ENCODE results near the gene PCDHA12. TPM values are rescaled to one million over a fixed set of nuclear protein-coding genes. Genes with fewer than 3 reads are reported as not detected.
"Not testable (repeated sequence)": the region's sequence is repeated elsewhere in the genome, so short reads cannot be mapped to it uniquely, and the experiment has no call there.

PCDHA12 gene
- total RNA-seq = not detected

DNA sequence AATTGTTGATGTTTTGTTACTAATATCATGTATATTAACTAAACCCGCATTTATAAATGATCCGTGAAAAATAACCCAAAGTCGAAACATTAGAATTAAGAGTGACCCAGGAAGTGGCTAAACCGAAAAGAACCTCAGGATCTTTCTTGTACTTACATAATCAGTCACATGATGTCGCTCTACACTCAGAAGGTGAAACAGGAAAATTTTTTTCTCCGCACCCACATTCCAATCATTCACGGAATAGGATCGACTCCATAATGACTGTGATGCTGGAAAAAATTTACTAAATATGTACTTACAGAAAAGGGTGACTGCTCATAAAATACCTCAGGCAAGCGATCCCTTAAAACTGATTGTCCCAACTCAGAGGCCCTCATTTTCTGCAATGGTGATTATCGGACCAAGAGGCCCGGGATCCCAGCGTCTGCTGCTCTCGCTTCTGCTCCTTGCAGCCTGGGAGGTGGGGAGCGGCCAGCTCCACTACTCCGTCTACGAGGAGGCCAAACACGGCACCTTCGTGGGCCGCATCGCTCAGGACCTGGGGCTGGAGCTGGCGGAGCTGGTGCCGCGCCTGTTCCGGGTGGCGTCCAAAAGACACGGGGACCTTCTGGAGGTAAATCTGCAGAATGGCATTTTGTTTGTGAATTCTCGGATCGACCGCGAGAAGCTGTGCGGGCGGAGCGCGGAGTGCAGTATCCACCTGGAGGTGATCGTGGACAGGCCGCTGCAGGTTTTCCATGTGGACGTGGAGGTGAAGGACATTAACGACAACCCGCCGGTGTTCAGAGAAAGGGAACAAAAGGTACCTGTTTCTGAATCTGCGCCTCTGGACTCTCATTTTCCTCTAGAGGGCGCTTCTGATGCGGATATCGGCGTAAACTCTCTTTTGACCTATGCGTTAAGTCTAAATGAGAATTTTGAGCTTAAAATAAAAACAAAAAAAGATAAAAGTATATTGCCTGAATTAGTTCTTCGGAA lies at the start of gene PCDHA12:
PCDHA12 (plus strand) TSS at position 224 of the 981 bp plus-strand sequence; CDS start at position 389, 165 bp downstream.
- peaks cover 12% of the 10 kb centered on the region for H3K9me3 Mint-ChIP-seq
- no peak within 1 kb of the TSS for H3K4me3 Mint-ChIP-seq
- H3K27ac Mint-ChIP-seq = no peak within 1 kb of the TSS
- H3K4me1 Mint-ChIP-seq = no peaks in the 10 kb centered on the region
- DNase-seq = no peak
- peaks cover 51% of the 10 kb centered on the region for H3K27me3 Mint-ChIP-seq
- peaks cover 9% of the 10 kb centered on the region for H3K36me3 Mint-ChIP-seq

DNA sequence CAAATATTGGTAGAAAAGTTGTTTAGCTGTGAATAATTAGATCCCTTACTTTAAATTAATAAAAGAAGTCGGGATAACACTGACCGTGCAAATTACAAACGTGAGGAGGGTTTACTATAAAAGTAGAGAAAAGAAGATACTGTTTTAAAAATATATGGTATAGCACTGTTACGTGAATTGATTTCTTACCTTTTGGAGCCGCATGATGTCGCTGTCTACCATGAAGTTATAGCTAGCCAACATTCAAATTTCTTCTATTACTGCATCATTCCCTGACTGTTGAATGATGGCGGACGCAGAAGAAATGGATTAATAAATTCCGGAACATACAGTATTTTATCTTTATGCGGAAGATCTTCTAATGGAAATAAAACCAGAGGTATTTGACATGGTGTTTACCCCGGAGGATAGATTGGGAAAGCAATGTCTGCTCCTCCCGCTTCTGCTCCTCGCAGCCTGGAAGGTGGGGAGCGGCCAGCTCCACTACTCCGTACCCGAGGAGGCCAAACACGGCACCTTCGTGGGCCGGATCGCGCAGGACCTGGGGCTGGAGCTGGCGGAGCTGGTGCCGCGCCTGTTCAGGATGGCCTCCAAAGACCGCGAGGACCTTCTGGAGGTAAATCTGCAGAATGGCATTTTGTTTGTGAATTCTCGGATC lies 47.3 kb upstream of the PCDHA12 start, which contains the start of gene PCDHA6:
PCDHA6 (plus strand) TSS at position 257 of the 658 bp plus-strand sequence; CDS start at position 389, 132 bp downstream.
- Mint-ChIP-seq H3K36me3 (peaks cover 17% of the 10 kb centered on the region), H3K4me1 (no peaks in the 10 kb centered on the region), H3K27me3 (peaks cover 65% of the 10 kb centered on the region), H3K4me3 (no peak within 1 kb of the TSS), H3K27ac (no peak within 1 kb of the TSS), H3K9me3 (peaks cover 23% of the 10 kb centered on the region)
- DNase-seq = no peak

- Mint-ChIP-seq H3K4me1 (no peaks in the 10 kb centered on the region), H3K36me3 (peaks cover 20% of the 10 kb centered on the region), H3K27ac (no peak overlapping the region), H3K9me3 (peaks cover 25% of the 10 kb centered on the region), H3K27me3 (peaks cover 69% of the 10 kb centered on the region), H3K4me3 (no peak overlapping the region)
- no peak for DNase-seq
Measured at GRCh38 chr5:140828362-140828737, 46.8 kb upstream of the PCDHA12 start.

DNA sequence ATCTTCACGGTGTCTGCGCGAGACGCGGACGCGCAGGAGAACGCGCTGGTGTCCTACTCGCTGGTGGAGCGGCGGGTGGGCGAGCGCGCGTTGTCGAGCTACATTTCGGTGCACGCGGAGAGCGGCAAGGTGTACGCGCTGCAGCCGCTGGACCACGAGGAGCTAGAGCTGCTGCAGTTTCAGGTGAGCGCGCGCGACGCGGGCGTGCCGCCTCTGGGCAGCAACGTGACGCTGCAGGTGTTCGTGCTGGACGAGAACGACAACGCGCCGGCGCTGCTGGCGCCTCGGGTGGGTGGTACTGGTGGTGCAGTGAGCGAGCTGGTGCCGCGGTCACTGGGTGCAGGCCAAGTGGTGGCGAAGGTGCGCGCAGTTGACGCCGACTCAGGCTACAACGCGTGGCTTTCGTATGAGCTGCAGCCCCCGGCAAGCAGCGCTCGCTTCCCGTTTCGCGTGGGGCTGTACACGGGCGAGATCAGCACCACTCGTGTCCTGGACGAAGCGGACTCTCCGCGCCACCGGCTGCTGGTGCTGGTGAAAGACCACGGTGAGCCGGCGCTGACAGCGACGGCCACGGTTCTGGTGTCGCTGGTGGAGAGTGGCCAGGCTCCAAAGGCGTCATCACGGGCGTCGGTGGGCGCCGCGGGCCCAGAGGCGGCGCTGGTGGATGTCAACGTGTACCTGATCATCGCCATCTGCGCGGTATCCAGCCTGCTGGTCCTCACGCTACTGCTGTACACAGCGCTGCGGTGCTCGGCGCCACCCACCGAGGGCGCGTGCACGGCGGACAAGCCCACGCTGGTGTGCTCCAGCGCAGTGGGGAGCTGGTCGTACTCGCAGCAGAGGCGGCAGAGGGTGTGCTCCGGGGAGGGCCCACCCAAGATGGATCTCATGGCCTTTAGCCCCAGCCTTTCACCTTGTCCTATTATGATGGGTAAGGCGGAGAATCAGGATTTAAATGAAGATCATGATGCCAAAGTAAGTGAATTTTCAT lies 45.3 kb upstream of the PCDHA12 start:
- H3K27ac Mint-ChIP-seq, H3K4me1 Mint-ChIP-seq, H3K4me3 Mint-ChIP-seq, DNase-seq: not testable (repeated sequence)
- Mint-ChIP-seq H3K27me3 (peaks cover 82% of the 10 kb centered on the region), H3K36me3 (peaks cover 25% of the 10 kb centered on the region), H3K9me3 (peaks cover 35% of the 10 kb centered on the region)

- H3K36me3 Mint-ChIP-seq = peaks cover 13% of the 10 kb centered on the region
- DNase-seq = no peak
- H3K27me3 Mint-ChIP-seq = peaks cover 68% of the 10 kb centered on the region
- H3K4me3 Mint-ChIP-seq = no peak within 1 kb of the TSS
- no peak within 1 kb of the TSS for H3K27ac Mint-ChIP-seq
- no peaks in the 10 kb centered on the region for H3K4me1 Mint-ChIP-seq
- peaks cover 21% of the 10 kb centered on the region for H3K9me3 Mint-ChIP-seq
Measured at GRCh38 chr5:140833993-140834392, 41.1 kb upstream of the PCDHA12 start, which contains the start of gene PCDHA7. TSS of gene PCDHA7 (plus strand) at chr5:140834269. CDS start at chr5:140834384, 115 bp downstream.

GRCh38 chr5:140834439-140835008 lies 40.6 kb upstream of the PCDHA12 start:
- not testable (repeated sequence) for DNase-seq, H3K27ac Mint-ChIP-seq, H3K4me3 Mint-ChIP-seq, H3K36me3 Mint-ChIP-seq, H3K4me1 Mint-ChIP-seq
- peaks cover 66% of the 10 kb centered on the region for H3K27me3 Mint-ChIP-seq
- H3K9me3 Mint-ChIP-seq = peaks cover 17% of the 10 kb centered on the region

GRCh38 chr5:140835622-140836510 lies 39.2 kb upstream of the PCDHA12 start:
- peaks cover 24% of the 10 kb centered on the region for H3K9me3 Mint-ChIP-seq
- H3K4me1 Mint-ChIP-seq = no peaks in the 10 kb centered on the region
- DNase-seq = no peak
- H3K36me3 Mint-ChIP-seq = peaks cover 9% of the 10 kb centered on the region
- no peak overlapping the region for H3K4me3 Mint-ChIP-seq
- peaks cover 71% of the 10 kb centered on the region for H3K27me3 Mint-ChIP-seq
- no peak overlapping the region for H3K27ac Mint-ChIP-seq

DNA sequence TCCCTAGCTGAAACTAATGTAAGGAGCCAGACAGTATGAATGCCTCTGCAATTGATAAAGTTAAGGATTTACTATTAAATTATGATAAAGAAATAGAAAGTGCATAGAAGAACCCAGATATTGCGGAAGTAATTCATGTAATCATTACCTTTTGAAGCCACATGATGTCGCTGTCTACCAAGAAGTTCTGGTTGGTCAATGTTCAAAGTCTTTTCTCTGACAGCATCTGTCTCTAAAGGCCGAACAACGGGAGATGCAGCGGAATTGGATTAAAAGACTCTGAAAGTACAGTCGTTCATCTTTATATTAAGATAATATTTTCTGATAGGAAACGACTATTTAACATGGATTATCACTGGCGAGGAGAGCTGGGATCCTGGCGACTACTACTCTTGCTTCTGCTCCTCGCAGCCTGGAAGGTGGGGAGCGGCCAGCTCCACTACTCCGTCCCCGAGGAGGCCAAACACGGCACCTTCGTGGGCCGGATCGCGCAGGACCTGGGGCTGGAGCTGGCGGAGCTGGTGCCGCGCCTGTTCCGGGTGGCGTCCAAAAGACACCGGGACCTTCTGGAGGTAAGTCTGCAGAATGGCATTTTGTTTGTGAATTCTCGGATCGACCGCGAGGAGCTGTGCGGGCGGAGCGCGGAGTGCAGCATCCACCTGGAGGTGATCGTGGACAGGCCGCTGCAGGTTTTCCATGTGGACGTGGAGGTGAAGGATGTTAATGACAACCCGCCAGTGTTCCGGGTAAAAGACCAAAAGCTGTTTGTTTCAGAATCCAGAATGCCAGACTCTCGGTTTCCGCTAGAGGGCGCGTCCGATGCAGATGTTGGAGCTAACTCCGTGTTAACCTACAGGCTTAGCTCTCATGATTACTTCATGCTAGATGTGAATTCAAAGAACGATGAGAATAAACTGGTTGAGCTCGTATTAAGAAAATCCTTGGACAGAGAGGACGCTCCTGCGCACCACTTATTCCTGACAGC lies 33.8 kb upstream of the PCDHA12 start, which contains the start of gene PCDHA8:
PCDHA8 (plus strand) TSS at position 210 of the 985 bp plus-strand sequence; CDS start at position 345, 135 bp downstream.
- no peak for DNase-seq
- no peak within 1 kb of the TSS for H3K4me3 Mint-ChIP-seq

GRCh38 chr5:140842798-140843733 lies 32.0 kb upstream of the PCDHA12 start:
- Mint-ChIP-seq H3K36me3 (peaks cover 8% of the 10 kb centered on the region), H3K4me1 (no peaks in the 10 kb centered on the region), H3K9me3 (peaks cover 24% of the 10 kb centered on the region), H3K4me3 (no peak overlapping the region), H3K27ac (no peak overlapping the region), H3K27me3 (peaks cover 66% of the 10 kb centered on the region)
- no peak for DNase-seq

More for the DNA sequence above, 33.8 kb upstream of the PCDHA12 start, which contains the start of gene PCDHA8:
- Mint-ChIP-seq H3K9me3 (peaks cover 17% of the 10 kb centered on the region), H3K36me3 (peaks cover 5% of the 10 kb centered on the region), H3K4me1 (no peaks in the 10 kb centered on the region), H3K27me3 (peaks cover 56% of the 10 kb centered on the region), H3K27ac (no peak within 1 kb of the TSS)

DNA sequence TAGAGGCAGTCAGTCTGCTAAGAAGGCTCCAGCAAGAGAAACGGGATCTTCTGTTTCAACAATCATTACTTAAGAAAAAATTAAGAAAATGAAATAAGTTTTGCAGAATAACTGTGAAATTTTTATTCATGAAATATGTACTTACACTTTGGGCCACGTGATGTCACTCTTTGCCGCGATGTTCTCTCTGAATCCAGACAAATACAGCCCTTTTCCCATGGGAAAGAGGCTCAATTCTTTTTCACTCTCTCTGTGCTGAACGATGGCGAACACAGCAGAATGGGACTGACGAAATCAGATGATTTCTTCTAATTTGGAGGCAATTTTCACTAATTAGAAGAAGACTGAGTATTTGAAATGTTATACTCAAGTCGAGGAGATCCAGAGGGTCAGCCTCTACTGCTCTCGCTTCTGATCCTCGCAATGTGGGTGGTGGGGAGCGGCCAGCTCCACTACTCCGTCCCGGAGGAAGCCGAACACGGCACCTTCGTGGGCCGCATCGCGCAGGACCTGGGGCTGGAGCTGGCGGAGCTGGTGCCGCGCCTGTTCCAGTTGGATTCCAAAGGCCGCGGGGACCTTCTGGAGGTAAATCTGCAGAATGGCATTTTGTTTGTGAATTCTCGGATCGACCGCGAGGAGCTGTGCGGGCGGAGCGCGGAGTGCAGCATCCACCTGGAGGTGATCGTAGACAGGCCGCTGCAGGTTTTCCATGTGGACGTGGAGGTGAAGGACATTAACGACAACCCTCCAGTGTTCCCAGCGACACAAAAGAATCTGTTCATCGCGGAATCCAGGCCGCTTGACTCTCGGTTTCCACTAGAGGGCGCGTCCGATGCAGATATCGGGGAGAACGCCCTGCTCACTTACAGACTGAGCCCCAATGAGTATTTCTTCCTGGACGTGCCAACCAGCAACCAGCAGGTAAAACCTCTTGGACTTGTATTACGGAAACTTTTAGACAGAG lies 26.7 kb upstream of the PCDHA12 start, which contains the start of gene PCDHA9:
PCDHA9 (plus strand) TSS at position 244 of the 964 bp plus-strand sequence; CDS start at position 358, 114 bp downstream.
- H3K4me3 Mint-ChIP-seq, H3K36me3 Mint-ChIP-seq, H3K4me1 Mint-ChIP-seq, H3K27ac Mint-ChIP-seq, DNase-seq: not testable (repeated sequence)
- peaks cover 46% of the 10 kb centered on the region for H3K27me3 Mint-ChIP-seq
- peaks cover 17% of the 10 kb centered on the region for H3K9me3 Mint-ChIP-seq
